ENCODE data around the gene SGSM1.

The SGSM1 gene

GRCh38 chr22:24841261-24841660, 35.2 kb downstream of the SGSM1 start:
- DNase-seq: no peak

GRCh38 chr22:24843048-24843447, 37.0 kb downstream of the SGSM1 start:
- no peak for DNase-seq

GRCh38 chr22:24845041-24845898, 39.3 kb downstream of the SGSM1 start:
- DNase-seq: peak; percentile 16

DNA sequence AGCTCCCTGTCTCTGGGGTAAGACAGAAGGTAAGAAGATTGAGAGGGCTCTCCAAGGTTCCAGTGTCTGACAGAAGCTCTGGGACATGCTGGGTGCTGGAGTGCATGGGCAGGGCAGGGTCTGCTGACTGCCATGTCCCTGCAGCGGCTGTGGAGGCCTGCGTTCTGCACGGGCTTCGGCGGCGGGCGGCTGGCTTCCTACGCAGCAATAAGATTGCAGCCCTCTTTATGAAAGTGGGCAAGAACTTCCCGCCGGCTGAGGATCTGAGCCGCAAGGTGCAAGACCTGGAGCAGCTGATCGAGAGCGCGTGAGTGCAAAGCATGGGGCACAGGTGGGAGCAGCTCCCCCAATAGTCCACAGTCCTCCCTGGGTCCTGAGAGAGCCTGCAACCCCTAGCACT, 41.5 kb downstream of the SGSM1 start:
- DNase-seq: no peak

DNA sequence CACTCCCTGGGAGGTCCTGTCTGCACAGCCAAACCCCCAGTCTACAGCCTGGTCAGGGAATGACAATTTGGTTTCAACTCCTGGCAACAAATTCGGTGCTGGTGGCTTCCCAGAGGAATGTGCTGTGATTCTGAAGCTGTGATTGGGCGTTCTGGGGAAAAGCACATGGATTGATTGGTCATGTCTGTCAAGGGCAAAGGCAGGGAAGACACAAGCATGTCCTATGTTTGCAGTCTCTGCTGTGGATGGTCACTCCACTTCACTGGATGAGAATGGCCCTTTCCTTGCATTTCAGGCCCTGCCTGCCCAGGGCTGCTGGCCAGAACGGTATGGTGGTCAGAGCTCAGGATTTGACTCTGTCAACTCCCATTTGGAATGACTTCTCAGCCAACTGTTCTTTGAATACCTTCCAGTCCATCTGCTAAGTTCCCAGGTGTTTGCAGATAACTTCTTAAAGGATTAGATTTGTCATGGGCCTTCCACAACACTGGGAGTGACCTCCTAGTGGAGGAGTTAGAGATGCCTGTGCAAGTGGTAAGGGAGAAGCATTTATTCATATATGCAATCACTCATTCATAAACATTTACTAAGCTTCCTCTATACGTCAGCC, 42.7 kb downstream of the SGSM1 start:
- DNase-seq: no peak

GRCh38 chr22:24855794-24856193, 49.8 kb downstream of the SGSM1 start:
- no peak for DNase-seq

GRCh38 chr22:24857576-24857975, 51.6 kb downstream of the SGSM1 start:
- DNase-seq: no peak

- DNase-seq: no peak
Measured at GRCh38 chr22:24859587-24859986, 53.6 kb downstream of the SGSM1 start.

DNA sequence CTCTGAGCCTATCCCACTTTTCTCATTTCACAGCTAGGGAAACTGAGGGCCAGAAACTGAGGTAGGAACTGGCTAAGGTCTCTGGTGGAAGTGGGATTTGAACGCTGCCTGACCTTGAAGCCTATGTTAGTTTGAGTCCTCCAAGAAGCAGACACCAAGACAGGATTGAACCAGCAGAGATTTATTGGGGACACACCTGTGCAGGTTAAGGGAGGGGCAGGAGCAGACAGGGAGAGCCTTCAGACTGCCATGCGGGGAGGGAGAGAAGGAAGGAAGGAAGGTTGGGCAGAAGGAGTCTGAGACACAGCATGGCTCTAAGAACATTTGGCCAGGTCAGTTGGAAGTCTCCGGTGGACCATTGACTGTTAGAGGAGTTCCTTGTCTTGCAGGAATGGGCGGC, 59.5 kb downstream of the SGSM1 start:
- no peak for DNase-seq

DNA sequence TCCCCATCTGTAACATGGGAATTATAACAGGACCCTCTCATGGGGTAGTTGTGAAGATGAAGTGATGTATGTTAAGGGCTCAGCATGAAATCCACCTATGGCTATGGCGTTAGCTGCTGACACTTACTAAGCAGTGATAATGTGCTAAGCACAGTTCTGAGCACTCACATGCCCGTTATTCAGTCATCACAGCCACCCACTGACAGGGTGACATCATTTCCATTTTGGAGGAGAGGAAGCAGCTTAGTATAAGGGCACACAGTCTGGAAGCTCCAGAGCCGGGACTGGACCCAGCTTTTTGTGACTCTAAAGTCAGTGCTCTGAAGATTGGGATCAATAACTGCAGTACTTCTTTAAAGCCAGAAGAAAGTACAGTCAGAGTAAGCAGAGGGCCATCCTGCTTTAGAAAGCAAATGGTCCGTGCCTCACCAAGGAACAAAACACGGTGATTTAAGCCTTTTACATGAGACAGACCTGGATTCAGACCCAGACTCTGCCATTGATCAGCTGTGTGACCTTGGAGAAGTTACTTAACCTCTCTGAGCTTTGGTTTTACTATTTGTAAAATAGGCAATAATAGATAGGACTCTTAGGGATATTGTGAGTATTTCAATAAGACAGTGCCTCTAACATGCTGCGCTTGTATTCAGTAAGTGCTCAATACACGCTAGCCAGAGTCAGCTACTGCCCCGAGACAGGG, 61.5 kb downstream of the SGSM1 start:
- no peak for DNase-seq

GRCh38 chr22:24868979-24869378, 63.0 kb downstream of the SGSM1 start:
- no peak for DNase-seq

DNA sequence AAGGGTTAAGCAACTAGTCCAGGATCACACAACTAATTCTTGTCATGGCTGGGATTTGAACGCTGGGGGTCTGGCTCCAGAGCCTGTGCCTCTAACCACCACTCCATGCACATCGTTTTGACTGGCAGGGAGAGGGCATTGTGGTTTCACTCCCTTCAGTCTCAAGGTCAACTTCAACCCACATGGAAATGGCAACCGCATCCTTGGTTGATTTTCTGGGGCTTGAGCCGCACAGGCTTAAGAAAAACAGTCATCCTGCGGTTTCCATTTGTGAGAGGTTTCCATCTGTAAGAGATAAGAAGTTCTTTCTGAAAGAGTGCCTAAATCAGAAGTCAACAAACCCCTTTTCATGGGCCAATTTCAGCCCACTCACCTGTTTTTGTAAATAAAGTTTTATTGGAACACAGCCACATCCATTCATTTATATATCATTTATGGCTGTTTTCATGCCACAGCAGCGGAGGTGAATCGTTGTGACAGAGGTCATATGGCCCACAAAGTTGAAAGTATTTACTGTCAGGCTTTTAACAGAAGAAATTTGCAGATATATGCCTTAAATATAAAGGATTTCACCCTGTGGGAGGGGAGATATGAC, 65.7 kb downstream of the SGSM1 start:
- DNase-seq: peak; percentile 17

DNA sequence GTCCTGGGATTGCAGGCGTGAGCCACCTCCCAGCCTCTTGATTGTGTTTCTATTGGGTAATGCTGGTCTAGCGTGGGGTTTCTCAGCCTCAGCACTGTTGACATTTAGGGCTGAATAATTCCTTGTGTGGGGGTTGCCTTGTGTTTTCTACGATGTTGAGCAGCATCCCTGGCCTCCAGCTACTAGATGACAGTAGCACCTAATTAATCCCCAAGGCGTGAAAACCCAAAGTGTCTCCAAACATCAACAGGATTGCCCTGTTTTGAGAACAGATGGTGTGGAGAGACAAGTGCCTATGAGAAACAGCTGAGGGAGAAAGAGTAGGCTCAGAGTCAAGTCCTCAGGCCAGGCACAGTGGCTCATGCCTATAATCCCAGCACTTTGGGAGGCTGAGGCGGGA, 67.2 kb downstream of the SGSM1 start:
- no peak for DNase-seq

DNA sequence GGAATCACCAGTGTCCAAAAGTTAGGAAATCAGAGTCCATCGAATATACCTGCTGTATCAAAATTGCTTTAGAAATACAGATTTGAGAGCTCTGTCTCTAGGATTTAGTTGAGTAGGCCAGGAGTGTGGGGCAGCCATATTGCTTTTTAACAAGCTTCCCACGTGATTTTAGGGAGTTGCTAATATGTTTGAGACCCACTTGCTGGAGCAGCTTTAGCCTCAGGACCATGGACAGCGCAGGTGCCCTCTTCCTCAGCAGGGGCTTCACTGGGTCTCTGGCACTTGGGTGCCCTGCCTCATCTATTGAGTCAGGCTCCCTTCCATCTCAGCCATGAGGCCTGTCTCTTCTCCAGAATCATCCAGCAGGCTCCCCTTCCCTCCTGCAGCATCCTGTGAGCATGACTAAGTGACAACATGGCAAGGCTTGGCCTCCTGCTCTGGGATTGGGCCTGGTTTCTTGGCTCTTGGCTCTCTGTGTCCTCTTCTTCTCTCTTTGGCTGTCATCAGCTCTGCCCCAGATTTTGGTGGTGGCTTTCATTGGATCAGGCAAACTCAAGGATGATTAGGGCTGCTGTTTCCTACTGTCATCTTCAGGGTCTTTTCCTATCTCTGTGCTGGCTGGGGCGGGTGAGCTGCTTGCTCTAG, 70.0 kb downstream of the SGSM1 start:
- no peak for DNase-seq

DNA sequence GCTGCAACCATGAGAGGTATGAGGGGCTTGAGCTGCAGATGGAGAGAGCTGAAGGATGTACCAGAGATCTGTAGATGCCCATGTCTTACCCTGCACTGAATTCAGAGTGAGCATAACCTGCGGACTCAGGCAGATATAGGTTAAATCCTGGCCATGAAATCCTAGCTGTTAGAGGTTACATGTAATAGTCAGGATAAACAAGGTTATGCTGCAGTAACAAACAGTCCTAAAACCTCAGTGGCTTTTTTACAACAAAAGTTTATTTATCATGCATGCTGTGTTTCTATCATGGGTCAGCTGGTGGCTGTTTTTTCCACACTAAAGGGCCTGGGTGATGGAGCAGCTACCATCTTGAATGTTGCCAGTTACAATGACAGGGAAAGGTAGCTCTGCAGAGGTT, 70.7 kb downstream of the SGSM1 start:
- no peak for DNase-seq

GRCh38 chr22:24878969-24879368, 73.0 kb downstream of the SGSM1 start:
- no peak for DNase-seq

DNA sequence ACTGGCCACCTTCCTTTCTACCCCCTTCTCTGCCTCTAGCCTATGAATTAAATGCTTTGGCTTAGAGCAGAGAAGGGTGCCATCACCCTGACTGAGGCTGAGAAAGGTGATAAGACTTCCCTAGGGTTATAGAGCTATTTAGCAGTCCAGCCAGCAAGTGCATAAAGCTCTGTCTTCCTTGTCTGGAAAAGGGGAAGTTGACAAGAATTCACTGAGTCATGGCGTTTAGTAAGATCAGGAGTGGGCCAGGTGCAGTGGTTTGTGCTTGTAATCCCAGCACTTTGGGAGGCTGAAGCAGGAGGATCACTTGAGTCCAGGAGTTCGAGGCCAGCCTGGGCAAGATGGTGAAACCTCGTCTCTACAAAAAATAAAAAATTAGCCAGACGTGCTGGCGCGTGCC, 77.4 kb downstream of the SGSM1 start:
- peak; percentile 7 for DNase-seq

GRCh38 chr22:24887260-24887659, 81.2 kb downstream of the SGSM1 start:
- no peak for DNase-seq

- DNase-seq: no peak
Measured at GRCh38 chr22:24893341-24894070, 87.5 kb downstream of the SGSM1 start.

GRCh38 chr22:24894220-24894975, 88.4 kb downstream of the SGSM1 start:
- DNase-seq: no peak

DNA sequence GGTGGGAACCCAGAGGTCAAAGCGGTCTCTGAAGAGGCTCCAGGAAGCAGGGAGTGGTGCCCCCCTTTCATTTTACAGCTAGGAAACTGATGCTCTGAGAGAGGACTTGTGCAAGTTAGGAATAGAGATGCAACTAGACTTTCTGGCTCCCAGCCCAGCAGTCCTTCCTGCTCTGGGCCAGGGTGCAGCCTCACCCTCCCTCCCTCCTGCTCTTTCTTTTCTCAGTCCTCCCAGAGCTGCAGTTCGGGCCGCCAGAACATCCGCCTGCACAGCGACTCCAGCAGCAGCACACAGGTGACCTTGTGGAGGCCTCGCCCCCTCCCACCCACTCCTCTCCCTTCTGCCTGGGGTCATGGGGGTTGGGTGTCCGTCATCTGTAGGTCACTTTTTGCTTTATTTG, 89.0 kb downstream of the SGSM1 start:
- no peak for DNase-seq

DNA sequence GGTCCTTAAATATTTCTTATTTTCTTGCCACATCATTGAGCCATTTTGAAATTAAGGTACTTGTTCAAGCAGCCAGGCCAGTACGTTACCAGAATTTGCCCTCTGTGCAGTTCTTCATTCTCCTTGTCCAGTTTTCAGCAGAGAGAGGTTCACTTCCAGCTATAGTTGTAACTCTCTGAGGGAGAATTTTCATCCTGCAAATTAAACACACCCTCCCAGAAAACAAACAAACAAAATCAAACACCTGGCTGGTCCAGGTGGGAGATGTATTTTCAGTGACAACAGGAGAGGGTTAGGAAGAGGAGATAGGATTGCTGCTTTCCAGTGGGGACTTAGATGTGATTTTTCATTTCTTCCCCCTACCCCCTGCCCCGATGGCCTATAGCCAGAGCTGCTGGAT, 95.4 kb downstream of the SGSM1 start:
- DNase-seq: no peak
